ENCODE measurements around the gene ADORA2B.

GRCh38 chr17:16013943-16014407 lies 69.0 kb downstream of the ADORA2B start:
- TF ChIP-seq CTCF (conservative IDR thresholded peaks at IDR 0.05; ENCODE audit: low read depth, low read length), result peak; percentile 67
- TF ChIP-seq CEBPB (IDR thresholded peaks at IDR 0.05; ENCODE audit: low read depth, low read length), result no peak
- TF ChIP-seq USF2 (IDR thresholded peaks at IDR 0.05; ENCODE audit: low read depth, low read length), result no peak
- no peak for TF ChIP-seq BHLHE40 (IDR thresholded peaks at IDR 0.05; ENCODE audit: low read depth, low read length)
- no peak for TF ChIP-seq MXI1 (IDR thresholded peaks at IDR 0.05; ENCODE audit: borderline replicate concordance, low read depth, low read length)
- TF ChIP-seq POLR2A (IDR thresholded peaks at IDR 0.05; ENCODE audit: low read depth, low read length), result no peak
- no peak for TF ChIP-seq ELK1 (IDR thresholded peaks at IDR 0.05; ENCODE audit: borderline replicate concordance, low read depth, low read length)

All from IMR-90 (cell line).